ENCODE data around the gene C19orf67. TPM values are rescaled to one million over a fixed set of nuclear protein-coding genes. Genes with fewer than 3 reads are reported as not detected.

The C19orf67 gene
- total and polyA plus RNA-seq, 2 experiments from 2014 or later, result not detected

GRCh38 chr19:14119146-14119545, 33.6 kb upstream of the C19orf67 start:
- Mint-ChIP-seq H3K27ac (no peak overlapping the region), H3K36me3 (ENCODE audit: low read depth) (peaks cover 29% of the 10 kb centered on the region), H3K4me1 (peaks cover 21% of the 10 kb centered on the region), H3K4me3 (peak overlapping the region; percentile 84), H3K27me3 (ENCODE audit: insufficient read depth, low read depth, poor library complexity) (peaks cover 19% of the 10 kb centered on the region), H3K9me3 (no peaks in the 10 kb centered on the region; the same call in 2 of the 3 replicates)
- Histone ChIP-seq H3K4me3 (peak overlapping the region; percentile 71; the same call in 1 of the 2 replicates), H3K4me1 (ENCODE audit: insufficient read depth) (peaks cover 23% of the 10 kb centered on the region), H3K27ac (ENCODE audit: low read depth) (peak overlapping the region; percentile 88; the same call in 1 of the 2 replicates), H3K79me2 (replicated peaks; ENCODE audit: insufficient read depth) (peaks cover 17% of the 10 kb centered on the region), H3K4me2 (peak overlapping the region; percentile 86; the same call in 1 of the 2 replicates), H4K20me1 (replicated peaks; ENCODE audit: insufficient read depth) (peaks cover 14% of the 10 kb centered on the region), H3F3A (replicated peaks; ENCODE audit: low read depth) (peaks cover 15% of the 10 kb centered on the region), H3K27me3 (ENCODE audit: insufficient read depth) (no peaks in the 10 kb centered on the region), H2AFZ (no peak overlapping the region), H3K9me2 (ENCODE audit: insufficient read depth) (no peaks in the 10 kb centered on the region), H3K36me3 (ENCODE audit: insufficient read depth) (no peaks in the 10 kb centered on the region; the same call in 1 of the 2 replicates)
- DNase-seq (ENCODE audit: low spot score), result no peak
- ATAC-seq, result no peak
- no peak for TF ChIP-seq POLR2AphosphoS5 (IDR thresholded peaks at IDR 0.05; ENCODE audit: low read depth)
- no peak for TF ChIP-seq ZNF331 (CRISPR knock-in tag; IDR thresholded peaks at IDR 0.05; ENCODE audit: low read depth)
- TF ChIP-seq STAT1 (IDR thresholded peaks at IDR 0.05; ENCODE audit: unreplicated experiment), result no peak
- no peak for TF ChIP-seq EZH2 (IDR thresholded peaks at IDR 0.05; ENCODE audit: low read depth, unreplicated experiment)
- no peak for TF ChIP-seq JUNB (IDR thresholded peaks at IDR 0.05; ENCODE audit: unreplicated experiment)
- no peak for TF ChIP-seq CTCF (conservative IDR thresholded peaks at IDR 0.05; ENCODE audit: low read depth in 2 of 2)
- TF ChIP-seq ZNF114 (CRISPR knock-in tag; IDR thresholded peaks at IDR 0.05), result no peak

- H3K79me2 ChIP-seq (replicated peaks; ENCODE audit: insufficient read depth), result peaks cover 17% of the 10 kb centered on the region
- Mint-ChIP-seq H3K4me3 (peak overlapping the region; percentile 84), H3K27me3 (ENCODE audit: insufficient read depth, low read depth, poor library complexity) (peaks cover 17% of the 10 kb centered on the region), H3K36me3 (ENCODE audit: low read depth) (peaks cover 25% of the 10 kb centered on the region), H3K9me3 (no peaks in the 10 kb centered on the region; the same call in 2 of the 3 replicates), H3K27ac (peak overlapping the region; percentile 84), H3K4me1 (peaks cover 27% of the 10 kb centered on the region)
- peak overlapping the region; percentile 86 for H3K4me2 ChIP-seq
- H3K27ac ChIP-seq (ENCODE audit: low read depth), result peak overlapping the region; percentile 88
- H3F3A ChIP-seq (replicated peaks; ENCODE audit: low read depth), result peaks cover 23% of the 10 kb centered on the region
- peak; percentile 37 for DNase-seq (ENCODE audit: low spot score)
- peak overlapping the region; percentile 71 for H3K4me3 ChIP-seq
- H3K4me1 ChIP-seq (ENCODE audit: insufficient read depth), result peaks cover 30% of the 10 kb centered on the region
- no peaks in the 10 kb centered on the region for H3K27me3 ChIP-seq (ENCODE audit: insufficient read depth)
- 0 out of 2 replicates have a peak overlapping the region, but pooled peaks have one; percentile 72 for H2AFZ ChIP-seq
- no peaks in the 10 kb centered on the region; the same call in 1 of the 2 replicates for H3K36me3 ChIP-seq (ENCODE audit: insufficient read depth)
- peak; percentile 17 for ATAC-seq
- H4K20me1 ChIP-seq (replicated peaks; ENCODE audit: insufficient read depth), result peaks cover 14% of the 10 kb centered on the region
- H3K9me2 ChIP-seq (ENCODE audit: insufficient read depth), result no peaks in the 10 kb centered on the region
- TF ChIP-seq POLR2AphosphoS5 (IDR thresholded peaks at IDR 0.05; ENCODE audit: low read depth) (no peak), ZNF462 (CRISPR knock-in tag; IDR thresholded peaks at IDR 0.05) (no peak), ZNF114 (CRISPR knock-in tag; IDR thresholded peaks at IDR 0.05) (no peak), ETS1 (IDR thresholded peaks at IDR 0.05) (no peak), CREB1 (CRISPR knock-in tag; IDR thresholded peaks at IDR 0.05; ENCODE audit: low read depth) (no peak)
These were observed 32.8 kb upstream of the C19orf67 start for GRCh38 chr19:14118165-14119051.
